Suprapubic skin (tissue), 4 donors: ENCODE results near the gene UBQLN1. TPM values are rescaled to one million over a fixed set of nuclear protein-coding genes. Genes with fewer than 3 reads are reported as not detected.
"Not testable (repeated sequence)": the region's sequence is repeated elsewhere in the genome, so short reads cannot be mapped to it uniquely, and the experiment has no call there.

Source experiments
- DNase-seq, 2 donors: peaks; one replicate each; pipeline ENCODE4 v3.0.0-alpha.2; 2019; ENCODE audit warnings: low spot score in 2 of 2
- H3K27ac ChIP-seq: fragments of 200-600 bp; sonication (generic); one replicate; pipeline ENCODE4 v1.5.1; 2019
- H3K27me3 ChIP-seq: fragments of 200-600 bp; sonication (generic); one replicate; pipeline ENCODE4 v1.5.1; 2019
- H3K36me3 ChIP-seq: fragments of 200-600 bp; sonication (generic); one replicate; pipeline ENCODE4 v1.5.1; 2019
- H3K4me1 ChIP-seq: fragments of 200-600 bp; sonication (generic); one replicate; pipeline ENCODE4 v1.5.1; 2019
- H3K4me3 ChIP-seq: fragments of 200-600 bp; sonication (generic); one replicate; pipeline ENCODE4 v1.5.1; 2019; ENCODE audit warnings: mild to moderate bottlenecking
- H3K9me3 ChIP-seq: fragments of 200-600 bp; sonication (generic); one replicate; pipeline ENCODE4 v1.5.1; 2019
- EP300 ChIP-seq: sonication (generic); formaldehyde crosslinking; IDR thresholded peaks from one replicate; pipeline ENCODE4 v1.6.1; 2017; ENCODE audit warnings: antibody characterized with exemption
- POLR2A ChIP-seq, 2 donors: fragments of 450-650 bp; IDR thresholded peaks; one replicate each; pipeline ENCODE4 v1.6.1; 2017; ENCODE audit warnings: antibody characterized with exemption in 2 of 2, mild to moderate bottlenecking in 2 of 2, moderate library complexity in 2 of 2
- POLR2AphosphoS5 ChIP-seq, 3 donors: sonication (generic); formaldehyde crosslinking; IDR thresholded peaks; one replicate each; pipeline ENCODE4 v1.6.1; 2017; ENCODE audit warnings: antibody characterized with exemption in 3 of 3
- WGBS: methylation state at CpG from one replicate; pipeline ENCODE4 v1.1.5; 2018; 5-methylcytosine and 5-hydroxymethylcytosine counted together
- total RNA-seq, 4 donors: library from RNA; depleted of rRNA; stranded (reverse); fragments of >200 nt; gene quantifications; one replicate each; pipeline ENCODE4 v1.1.0, GENCODE V29; 2016
- TF ChIP-seq, protein P1 (sequence below), 2 donors: fragments of 200-600 bp in 1 of 2; fragments of 450-650 bp in 1 of 2; sonication (generic) in 1 of 2; IDR thresholded peaks; one replicate each; pipeline ENCODE4 v1.5.1; 2016 to 2019; ENCODE audit warnings: antibody characterized with exemption in 2 of 2, mild to moderate bottlenecking in 1 of 2, moderate library complexity in 1 of 2

UBQLN1 gene
- total RNA-seq, 4 donors from 2014 or later: 94.2 to 110 (median 102) TPM

- no peak overlapping the region for H3K4me3 ChIP-seq
- no peaks in the 10 kb centered on the region for H3K9me3 ChIP-seq
- no peak overlapping the region for H3K27ac ChIP-seq
- H3K4me1 ChIP-seq: peaks cover under 1% of the 10 kb centered on the region
- no peak for DNase-seq
- WGBS: 75% methylated on average over 3 of the region's 3 CpGs
- TF ChIP-seq EP300: no peak
- TF ChIP-seq POLR2AphosphoS5 (IDR thresholded peaks at IDR 0.05): no peak
- TF ChIP-seq, protein P1, sequence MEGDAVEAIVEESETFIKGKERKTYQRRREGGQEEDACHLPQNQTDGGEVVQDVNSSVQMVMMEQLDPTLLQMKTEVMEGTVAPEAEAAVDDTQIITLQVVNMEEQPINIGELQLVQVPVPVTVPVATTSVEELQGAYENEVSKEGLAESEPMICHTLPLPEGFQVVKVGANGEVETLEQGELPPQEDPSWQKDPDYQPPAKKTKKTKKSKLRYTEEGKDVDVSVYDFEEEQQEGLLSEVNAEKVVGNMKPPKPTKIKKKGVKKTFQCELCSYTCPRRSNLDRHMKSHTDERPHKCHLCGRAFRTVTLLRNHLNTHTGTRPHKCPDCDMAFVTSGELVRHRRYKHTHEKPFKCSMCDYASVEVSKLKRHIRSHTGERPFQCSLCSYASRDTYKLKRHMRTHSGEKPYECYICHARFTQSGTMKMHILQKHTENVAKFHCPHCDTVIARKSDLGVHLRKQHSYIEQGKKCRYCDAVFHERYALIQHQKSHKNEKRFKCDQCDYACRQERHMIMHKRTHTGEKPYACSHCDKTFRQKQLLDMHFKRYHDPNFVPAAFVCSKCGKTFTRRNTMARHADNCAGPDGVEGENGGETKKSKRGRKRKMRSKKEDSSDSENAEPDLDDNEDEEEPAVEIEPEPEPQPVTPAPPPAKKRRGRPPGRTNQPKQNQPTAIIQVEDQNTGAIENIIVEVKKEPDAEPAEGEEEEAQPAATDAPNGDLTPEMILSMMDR (IDR thresholded peaks at IDR 0.05): no peak
- no peak for TF ChIP-seq POLR2A (IDR thresholded peaks at IDR 0.05)
- no peaks in the 10 kb centered on the region for H3K27me3 ChIP-seq
- H3K36me3 ChIP-seq: no peaks in the 10 kb centered on the region
These were observed 6.6 kb upstream of the UBQLN1 start for GRCh38 chr9:83714329-83714728.

DNA sequence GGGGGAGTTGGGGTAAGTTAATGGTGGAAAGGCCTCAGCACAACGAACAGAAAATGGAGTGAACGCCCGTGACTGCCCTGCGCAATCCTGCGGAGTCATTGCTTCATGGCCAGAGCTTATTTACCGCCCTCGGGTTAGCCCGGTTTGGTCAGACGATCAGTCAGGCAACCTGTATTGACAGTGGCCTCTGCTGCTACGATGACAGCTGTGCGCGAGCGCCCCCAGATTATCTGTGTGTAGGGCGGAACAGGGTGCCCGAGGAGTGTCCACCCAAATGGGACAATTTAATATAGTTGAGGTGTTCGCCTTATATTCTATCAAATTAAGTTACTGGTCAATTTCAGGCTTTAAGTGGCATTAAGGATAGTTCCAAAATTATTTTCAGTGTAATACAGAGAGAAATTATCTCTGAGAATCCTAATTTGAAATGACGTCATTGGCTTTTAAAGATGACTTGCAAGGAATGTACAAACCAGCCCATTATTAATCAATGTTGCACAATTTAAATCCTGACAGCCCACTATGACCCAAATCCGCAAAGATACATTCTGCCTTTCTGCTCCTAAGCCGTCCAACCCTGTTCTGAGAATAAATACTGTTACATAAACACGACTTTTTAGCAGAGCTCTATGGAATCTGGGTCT lies 879 bp upstream of the UBQLN1 start:
- TF ChIP-seq EP300 (no peak), POLR2AphosphoS5 (IDR thresholded peaks at IDR 0.05) (no peak), POLR2A (IDR thresholded peaks at IDR 0.05) (peak in 1 of 2 donors; percentile 54)
- TF ChIP-seq, protein P1 (IDR thresholded peaks at IDR 0.05): no peak
- WGBS: 16% methylated on average over 17 of the region's 20 CpGs

DNA sequence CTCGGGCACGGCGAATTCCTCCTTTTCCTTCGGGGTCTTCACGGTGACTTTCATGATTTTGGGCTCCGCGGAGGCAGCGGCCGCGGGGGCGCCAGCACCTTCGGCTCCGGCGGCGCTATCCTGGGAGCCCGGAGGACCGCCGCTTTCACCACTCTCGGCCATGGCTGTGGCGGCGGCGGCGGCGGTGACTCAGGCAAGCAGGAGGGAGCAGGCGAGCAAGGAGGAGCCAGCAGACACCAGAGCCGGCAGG lies 315 bp downstream of the UBQLN1 start:
- no peaks in the 10 kb centered on the region for H3K9me3 ChIP-seq
- peaks cover 39% of the 10 kb centered on the region for H3K4me1 ChIP-seq
- H3K4me3 ChIP-seq: peak overlapping the region; percentile 90
- TF ChIP-seq EP300: no peak
- TF ChIP-seq POLR2AphosphoS5 (IDR thresholded peaks at IDR 0.05): no peak
- no peak for TF ChIP-seq POLR2A (IDR thresholded peaks at IDR 0.05)
- TF ChIP-seq, protein P1 (IDR thresholded peaks at IDR 0.05): no peak
- peak overlapping the region; percentile 98 for H3K27ac ChIP-seq
- H3K36me3 ChIP-seq: no peaks in the 10 kb centered on the region
- no peaks in the 10 kb centered on the region for H3K27me3 ChIP-seq
- WGBS: 0% methylated on average over 4 of the region's 26 CpGs
- DNase-seq: peak; percentile 91 to 93

More for the DNA sequence above, 879 bp upstream of the UBQLN1 start:
- H3K9me3 ChIP-seq: no peaks in the 10 kb centered on the region
- H3K36me3 ChIP-seq: no peaks in the 10 kb centered on the region
- peak overlapping the region; percentile 90 for H3K4me3 ChIP-seq
- peaks cover 33% of the 10 kb centered on the region for H3K4me1 ChIP-seq
- DNase-seq: peak; percentile 90 to 93
- H3K27me3 ChIP-seq: no peaks in the 10 kb centered on the region
- peak overlapping the region; percentile 98 for H3K27ac ChIP-seq

DNA sequence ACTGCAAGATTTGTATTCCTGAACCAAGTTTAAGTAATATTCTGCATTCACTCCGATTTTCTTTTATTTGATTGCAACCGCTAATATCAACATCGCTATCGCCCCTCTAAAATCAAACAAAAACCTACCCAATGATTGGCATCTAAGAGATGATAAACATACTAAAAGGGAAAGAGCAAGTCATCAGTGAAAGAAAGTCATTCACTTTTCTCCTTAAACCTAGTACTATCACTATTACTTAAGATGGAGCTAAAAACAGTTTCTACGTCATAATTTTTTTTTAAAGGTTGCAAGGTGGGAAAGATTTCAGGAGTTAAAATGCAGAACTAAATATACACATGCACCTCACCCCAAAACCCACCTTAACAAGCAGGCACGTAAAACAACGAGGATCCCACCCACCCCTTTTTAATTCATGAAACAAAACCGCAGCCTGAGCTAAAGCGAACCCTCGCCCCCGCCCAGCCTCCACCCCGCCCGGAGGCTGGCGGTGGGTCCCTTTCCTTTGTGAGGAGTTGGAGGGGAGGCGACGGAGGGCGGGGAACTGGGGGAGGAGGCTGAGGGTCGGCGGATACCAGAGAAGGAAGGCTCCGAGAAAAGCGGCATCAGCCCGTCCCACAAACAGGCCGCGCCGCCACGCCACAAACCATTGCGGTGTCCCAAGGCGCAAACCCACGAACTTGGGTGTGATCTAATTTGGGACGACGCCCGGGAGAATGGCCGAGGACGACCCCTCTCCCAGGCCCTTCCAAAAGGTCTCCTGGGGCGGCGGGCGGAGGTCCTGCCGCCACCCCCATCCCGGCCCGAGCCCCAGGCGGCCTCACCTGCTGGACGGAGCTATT lies 861 bp downstream of the UBQLN1 start:
- Histone ChIP-seq H3K4me1 (peaks cover 40% of the 10 kb centered on the region), H3K4me3 (peak overlapping the region; percentile 90), H3K27ac (peak overlapping the region; percentile 98), H3K27me3 (no peaks in the 10 kb centered on the region), H3K36me3 (no peaks in the 10 kb centered on the region), H3K9me3 (no peaks in the 10 kb centered on the region)
- WGBS: 1% methylated on average over 41 of the region's 42 CpGs
- peak; percentile 78 to 80 for DNase-seq
- no peak for TF ChIP-seq EP300
- TF ChIP-seq, protein P1 (IDR thresholded peaks at IDR 0.05): no peak
- no peak for TF ChIP-seq POLR2A (IDR thresholded peaks at IDR 0.05)
- no peak for TF ChIP-seq POLR2AphosphoS5 (IDR thresholded peaks at IDR 0.05)

DNA sequence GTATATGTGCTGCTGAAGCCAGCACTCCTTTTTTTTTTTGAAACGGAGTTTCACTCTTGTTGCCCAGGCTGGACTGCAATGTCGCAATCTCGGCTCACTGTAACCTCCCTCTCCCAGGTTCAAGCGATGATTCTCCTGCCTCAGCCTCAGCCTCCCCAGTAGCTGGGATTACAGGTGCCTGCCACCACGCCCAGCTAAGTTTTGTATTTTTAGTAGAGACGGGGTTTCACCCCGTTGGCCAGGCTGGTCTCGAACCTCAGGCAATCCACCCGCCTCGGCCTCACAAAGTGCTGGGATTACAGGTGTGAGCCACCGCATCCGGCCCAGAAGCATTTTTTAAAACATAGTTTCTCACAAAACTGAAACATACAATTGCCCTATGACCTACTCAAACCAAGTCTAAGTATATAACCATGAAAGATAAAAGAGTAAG lies 2.5 kb downstream of the UBQLN1 start:
- H3K9me3 ChIP-seq, H3K27ac ChIP-seq, H3K36me3 ChIP-seq, H3K27me3 ChIP-seq, DNase-seq, H3K4me3 ChIP-seq: not testable (repeated sequence)
- peaks cover 57% of the 10 kb centered on the region for H3K4me1 ChIP-seq
- WGBS: 95% methylated on average over 12 of the region's 12 CpGs
